NCI-H1436 treated with DMSO at 0.1 percent for 48 hours (cell line): ENCODE data around the gene SETBP1.

ENCODE experiments used
- DNase-seq: peaks from one replicate; lab custom pipeline; 2025; lab: John Stamatoyannopoulos, UW

The SETBP1 gene

DNA sequence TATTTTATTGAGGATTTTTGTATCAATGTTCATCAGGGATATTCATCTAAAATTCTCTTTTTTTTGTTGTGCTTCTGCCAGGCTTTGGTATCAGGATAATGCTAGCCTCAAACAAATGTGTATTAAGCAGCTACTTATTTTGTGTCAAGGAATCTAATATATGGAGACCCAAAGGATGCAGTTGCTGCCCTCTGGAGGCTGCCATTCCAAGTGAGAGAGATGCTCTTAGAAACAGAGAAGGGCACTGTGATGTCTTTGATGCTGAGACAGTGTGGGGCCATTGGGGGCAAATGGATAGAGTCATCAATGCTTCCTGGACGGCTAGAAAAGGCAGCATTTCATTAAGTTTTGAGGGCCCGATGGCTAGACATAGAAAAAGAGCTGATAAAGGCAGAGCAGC is 292.6 kb downstream of the SETBP1 start:
- no peak for DNase-seq

DNA sequence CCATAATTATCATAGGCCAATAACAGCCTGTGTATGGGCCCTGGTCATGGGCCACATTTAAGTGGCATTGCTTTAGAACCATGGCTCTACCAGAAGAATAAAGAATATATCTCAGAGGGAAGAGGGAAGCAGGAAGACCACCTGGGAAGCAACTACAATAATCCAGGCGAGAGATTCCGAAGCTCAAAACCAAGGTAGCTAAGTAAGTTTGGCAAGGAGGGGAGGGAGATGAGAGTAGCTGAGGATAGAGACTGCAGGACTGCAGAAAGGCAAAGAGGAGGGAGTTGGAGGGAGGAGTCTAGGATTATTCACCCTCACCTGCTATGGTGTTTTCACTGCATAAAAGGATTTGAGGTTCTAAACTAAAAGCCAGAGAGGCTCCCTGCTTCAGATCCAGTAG is 293.5 kb downstream of the SETBP1 start:
- DNase-seq: no peak

DNA sequence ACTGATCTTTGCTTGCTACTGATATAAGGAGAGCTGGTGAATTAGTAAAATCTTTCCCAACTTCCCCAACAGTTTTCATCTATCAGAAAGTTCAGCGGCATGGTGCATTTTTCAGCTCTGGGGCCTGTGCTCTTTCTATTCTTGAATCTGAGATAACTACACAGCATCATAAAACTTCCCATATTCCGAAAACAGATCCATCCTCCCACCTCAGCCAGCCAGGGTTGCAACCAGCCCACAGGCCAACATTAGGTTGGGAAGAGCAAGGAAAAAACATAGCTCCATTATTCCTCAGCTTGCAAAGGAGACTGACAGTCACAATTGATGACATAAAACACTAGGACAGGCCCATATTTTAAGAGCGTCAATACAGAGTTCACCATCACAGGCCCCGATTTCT is 297.2 kb downstream of the SETBP1 start:
- DNase-seq: no peak

DNA sequence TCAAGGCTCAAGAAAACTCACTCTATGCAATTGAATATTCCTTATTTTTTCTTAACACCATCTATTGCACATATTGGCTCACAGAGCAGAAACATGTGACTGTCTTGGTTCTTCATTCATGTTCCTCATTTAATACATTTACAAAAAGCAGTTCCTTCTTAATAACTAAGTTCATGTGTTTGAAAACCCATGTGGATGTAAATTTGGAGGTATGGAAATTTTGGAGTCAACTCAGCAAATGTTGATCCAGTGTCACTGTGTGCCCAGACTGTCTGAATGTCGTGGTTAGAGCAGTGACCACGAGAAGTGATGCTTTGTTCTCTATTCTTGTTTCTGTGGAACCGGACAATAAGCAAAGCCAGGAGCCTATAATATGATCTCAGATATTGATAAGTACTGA is 299.1 kb downstream of the SETBP1 start:
- DNase-seq: no peak

DNA sequence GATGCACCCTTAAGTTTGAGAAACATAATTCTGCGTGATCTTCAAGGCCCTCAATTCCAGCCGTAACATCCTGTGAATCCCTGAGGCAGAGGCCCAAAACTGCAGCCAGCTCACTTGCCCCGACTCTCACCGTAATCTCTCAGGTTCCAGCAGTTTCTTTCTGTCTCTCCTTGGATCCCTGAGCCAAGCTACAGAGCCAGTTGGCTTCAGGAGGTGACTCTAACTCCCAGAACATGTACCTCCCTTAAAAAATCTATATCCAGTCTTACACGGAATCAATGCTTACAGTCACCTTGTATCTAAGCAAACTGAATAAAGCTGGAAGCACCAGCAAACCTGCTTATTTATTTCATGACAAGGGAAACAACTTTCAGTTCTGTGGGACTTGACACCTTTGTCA is 300.4 kb downstream of the SETBP1 start:
- DNase-seq: no peak

DNA sequence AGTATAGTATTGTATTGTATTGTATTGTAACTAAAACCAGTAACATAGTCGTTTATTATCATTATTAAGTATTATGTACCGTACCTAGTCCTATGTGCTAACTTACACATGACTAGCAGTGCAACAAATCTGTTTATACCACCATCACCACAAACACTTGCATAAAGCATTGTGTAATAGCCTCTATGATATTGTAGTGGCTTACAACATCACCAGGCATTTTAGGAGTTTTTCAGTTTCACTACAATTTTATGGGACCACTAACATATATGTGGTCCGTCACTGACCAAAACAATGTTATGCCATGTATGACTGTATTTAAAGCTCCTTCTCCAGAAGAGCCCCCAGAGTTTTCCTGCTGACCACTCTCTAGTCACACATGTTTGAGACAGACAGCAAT is 306.2 kb downstream of the SETBP1 start:
- DNase-seq: no peak

DNA sequence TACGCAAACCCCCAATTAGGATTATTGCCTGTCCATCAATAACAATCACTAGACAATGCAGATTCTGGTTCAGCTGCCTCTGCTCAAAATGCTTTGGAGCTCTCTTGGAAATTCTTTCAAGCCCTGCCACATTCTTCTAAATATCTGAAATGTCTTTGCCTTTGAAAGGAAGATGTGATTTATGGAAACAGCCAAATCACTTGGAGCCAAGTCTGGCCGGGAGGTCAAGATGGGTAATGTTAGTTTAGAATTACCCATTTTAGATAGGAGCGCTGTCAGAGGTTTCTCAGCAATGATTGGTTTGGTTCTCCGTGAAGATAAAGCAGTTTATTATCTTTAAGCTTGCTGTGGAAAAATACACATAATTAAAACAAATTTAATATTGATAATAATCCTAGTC is 306.7 kb downstream of the SETBP1 start:
- DNase-seq: no peak

DNA sequence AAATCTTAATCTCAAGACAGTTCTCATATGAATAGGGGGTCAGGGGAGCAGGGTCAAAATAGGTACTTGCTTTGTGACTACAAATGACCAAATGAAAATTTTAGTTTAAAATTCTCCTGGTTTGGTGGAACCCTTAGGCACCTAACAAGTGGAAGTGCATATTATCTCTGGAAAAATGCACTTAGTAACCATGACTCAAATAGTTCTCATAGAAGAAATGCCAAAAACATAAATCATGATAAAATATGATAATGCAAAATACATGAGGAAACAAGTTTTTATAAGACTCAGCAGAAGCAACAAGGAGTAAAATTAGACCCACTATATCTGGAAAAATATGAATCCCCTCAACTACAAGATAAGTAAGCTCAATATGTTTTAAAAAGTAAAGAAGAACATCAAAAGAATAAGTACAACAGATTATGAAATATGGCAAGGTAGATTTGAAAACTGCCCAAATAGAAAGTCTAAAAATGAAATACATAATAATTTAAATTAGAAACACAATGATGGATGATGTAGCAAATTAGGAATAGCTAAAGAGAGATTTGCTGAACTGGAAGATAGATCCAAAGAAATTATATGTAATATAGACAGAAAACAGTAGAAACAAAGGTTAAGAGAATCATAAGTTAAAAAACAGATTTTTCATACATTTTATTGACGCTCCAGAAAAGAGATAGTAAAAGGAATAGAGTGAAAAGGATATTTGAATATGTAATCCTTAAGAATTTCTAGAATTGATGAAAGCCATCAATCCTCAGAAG is 308.3 kb downstream of the SETBP1 start:
- DNase-seq: no peak

DNA sequence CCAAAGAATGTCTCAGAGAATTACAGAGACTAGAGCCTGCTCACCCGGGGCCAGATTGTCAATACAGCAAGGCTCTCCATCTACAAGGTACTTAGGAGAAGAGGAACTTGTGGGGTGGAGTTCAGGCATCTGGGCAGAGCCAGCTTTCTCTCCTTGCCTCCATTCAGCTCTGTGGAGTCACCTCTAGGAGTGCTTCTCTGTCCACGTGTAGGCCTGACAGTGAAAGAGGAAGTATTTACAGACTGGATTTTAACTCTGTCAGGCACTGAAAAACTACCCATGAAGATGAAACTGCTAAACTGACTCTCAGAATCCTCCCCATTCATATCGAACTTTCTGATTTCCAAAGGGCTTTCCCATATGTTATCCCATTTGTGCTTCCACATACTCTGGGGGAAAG is 315.6 kb downstream of the SETBP1 start:
- no peak for DNase-seq

DNA sequence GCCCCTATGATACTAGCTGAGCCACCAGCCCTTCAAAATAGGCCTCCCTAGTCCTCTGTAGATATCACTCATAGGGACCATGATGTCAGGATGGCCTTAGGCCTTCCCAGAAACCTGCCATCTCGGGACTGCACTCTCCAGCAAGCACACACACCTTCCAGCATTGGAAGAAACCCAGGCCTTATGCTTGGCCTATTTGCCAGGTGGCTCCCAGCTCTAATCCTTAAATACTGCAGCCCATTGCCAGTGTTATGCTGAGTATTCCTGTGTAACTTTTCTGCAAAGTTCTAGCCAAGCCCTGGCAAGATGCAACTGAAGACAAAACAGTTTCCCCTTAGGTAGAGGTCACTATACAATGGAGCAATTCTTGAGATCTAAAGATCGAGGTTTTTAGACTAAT is 316.5 kb downstream of the SETBP1 start:
- DNase-seq: no peak

DNA sequence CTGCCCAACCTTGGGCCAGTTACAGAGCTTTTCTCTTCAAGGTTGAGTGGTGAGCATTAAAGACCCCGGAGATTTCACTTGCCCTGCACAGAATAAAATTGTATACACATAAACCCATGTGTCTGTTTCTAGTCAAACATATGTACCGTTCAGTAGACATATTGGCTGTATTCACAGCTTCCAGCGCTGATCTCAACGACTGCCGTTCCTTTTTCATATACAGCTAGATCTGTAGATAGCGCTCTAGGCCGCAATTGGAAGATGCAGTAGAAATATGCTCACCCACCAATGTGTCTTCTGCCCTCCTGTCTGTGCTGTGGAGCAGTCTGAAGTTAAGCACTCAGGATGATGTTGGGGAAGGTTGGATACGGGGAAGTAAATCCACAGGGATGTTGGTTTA is 317.7 kb downstream of the SETBP1 start:
- DNase-seq: no peak

DNA sequence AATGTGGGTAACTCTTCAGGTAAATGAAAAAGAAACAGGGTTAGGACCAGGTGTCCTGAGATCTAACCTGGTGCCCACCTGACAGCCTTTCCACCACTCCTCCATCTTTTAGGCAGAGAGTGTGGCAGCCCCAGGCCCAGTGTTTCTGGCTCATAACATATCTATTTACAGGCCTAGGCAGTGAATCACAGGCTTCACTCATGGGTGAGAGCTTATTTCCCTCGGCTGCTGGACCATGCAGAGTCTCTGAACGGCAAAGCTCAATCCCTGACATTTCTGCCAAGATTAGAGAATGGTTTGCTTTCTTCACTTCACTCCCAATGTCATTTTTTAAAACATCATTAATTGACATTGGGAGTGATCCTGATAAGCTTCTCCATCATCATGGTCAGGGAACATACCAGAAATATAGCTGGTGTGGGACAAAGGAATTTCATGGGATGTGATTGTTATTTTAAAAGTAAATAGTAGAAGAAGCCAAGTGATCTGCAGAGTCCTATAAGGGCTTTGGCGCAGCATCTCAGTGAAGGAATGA is 323.9 kb downstream of the SETBP1 start:
- no peak for DNase-seq

DNA sequence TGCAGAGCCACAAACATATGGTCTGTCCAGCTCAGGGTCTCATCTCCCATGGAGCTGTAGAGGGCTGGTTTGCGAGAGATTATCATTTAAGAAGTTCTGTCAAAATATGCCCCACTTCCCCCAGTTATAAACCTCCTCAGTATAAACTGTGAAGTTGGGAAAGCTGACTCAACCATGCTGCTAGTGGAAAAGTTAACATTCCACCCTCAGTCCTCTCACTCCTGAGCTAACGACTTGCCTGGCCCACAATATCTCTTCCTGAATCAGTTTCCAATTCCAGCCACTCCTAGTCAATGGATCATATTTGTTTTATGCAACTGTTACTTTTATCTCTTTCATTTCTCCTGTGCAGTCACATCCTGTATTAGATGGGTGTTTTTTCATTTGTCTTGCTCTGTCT is 326.2 kb downstream of the SETBP1 start:
- no peak for DNase-seq

DNA sequence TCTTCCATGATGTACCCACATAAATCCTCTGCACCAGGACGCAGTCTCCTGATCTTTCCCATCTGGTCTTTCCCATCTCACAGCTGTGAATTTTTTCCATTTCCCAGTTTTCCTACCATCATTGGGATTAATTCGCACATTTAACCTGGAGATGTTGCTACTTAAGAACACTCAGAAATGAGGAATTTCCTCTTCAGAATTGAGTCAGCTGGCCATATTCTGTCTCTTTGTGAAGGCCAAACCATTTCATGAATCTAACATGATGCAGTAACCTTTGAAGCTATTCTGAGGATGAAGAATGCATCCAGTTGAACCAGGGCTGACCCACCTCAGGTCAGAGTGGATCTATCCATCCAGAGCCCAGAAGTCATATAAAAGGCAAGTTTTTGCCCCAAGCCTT is 326.8 kb downstream of the SETBP1 start:
- DNase-seq: no peak

DNA sequence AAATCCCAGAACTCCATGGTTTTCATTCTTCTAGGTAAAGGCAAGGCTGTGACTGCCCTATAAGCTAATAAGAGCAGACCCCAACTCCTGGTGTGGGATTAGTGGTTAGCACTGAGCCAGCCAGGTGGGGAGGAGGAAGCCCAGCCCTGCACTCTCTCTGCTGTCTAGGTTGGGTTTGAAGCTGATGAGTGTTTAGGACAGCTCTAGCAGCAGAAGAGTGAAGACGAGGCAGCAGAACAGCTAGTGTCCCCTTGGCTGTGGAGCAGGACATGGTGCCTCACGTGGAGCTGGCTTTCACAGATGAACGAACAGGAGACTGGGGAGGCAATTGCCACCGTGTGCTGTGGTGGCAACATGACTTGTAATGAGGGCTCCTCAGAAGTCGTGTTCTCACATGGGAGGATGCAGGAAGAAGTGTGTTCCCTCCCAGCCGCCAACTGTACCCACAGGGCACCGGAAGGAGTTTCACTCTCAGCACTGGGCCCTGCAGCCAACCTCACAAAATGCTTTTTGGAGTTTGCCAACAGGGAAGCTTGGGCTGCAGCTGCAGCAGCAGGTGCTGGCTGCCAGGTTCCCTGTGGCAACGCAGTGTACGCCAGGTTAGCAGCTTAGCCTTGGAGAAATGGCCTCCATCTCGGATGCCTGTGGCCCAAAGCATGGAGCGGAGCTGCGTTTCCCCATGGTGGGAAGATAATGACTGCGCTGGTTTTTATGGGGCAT is 328.2 kb downstream of the SETBP1 start:
- DNase-seq: no peak

DNA sequence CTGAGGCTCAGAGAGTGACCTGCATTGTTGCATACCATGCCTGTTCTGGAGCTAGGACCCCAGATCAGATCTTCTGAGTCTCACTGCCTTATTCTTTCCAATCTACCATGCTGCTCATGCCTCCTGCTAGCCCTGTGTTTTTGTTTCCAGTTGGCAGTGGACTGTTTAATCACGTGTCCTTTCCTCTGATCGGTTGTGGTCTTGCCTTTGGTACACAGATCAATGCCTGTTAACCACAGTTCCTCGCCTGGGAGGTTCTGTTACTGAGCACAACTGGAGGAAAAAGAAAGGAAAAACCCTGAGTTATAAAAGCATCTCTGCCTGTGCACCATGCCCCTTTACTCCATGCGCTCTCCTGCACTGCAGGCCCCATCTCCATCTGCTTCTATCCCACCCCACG is 329.1 kb downstream of the SETBP1 start:
- no peak for DNase-seq

DNA sequence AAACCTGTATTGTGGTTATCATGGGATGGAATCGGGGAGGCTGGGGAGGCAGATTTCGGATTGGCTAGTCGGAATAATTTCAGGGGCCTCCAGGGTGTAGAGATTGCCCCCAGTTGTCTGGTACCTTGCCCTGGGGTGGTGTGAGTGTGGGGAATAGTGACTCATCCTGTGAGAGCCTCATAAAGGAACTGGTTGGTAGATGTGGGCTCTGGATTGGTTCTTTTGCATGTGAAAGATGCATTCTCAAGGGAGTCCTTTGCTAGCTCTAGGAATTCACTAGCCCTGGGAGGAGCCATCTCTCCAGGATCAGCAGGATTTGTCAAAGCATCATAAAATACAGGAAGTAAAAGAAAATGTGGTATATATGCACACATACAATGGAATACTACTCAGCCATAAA is 331.6 kb downstream of the SETBP1 start:
- DNase-seq: no peak

DNA sequence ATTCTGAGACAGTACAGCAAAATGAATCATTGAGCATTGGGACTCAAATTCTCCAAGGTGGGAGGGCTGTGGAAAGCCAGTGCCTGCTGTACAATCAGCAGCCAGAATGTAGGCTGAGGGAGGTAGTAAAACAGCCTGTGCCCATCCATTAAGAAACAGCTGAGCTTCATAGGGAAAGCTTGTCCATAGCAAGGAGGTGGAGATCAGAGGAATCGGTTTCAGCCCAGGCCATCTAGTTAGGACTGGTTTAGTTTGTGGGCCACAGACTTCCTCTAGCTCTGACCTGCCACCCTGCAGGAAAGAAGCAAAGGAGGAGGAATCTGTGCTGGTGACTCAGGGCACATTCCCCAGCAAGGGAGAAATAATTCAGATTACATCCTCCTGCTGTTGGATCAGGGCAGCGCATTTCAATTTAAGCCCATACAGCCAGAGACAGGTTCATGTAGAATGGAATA is 333.4 kb downstream of the SETBP1 start:
- DNase-seq: no peak

DNA sequence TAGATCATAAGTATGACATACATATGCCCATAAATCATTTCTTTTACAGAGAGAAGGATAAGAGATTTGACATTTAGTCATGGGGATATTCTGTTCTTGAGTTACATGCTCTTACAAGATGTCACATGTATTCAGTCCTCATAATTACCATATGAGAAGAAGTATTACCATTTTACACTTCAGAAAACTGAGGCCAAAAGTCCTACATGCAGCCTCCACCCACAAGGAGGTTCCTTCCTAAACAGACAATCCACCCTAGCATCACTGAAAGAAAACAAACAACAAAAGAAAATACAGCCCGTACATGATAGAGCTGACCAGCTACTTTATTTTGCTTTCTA is 335.1 kb downstream of the SETBP1 start:
- DNase-seq: no peak

DNA sequence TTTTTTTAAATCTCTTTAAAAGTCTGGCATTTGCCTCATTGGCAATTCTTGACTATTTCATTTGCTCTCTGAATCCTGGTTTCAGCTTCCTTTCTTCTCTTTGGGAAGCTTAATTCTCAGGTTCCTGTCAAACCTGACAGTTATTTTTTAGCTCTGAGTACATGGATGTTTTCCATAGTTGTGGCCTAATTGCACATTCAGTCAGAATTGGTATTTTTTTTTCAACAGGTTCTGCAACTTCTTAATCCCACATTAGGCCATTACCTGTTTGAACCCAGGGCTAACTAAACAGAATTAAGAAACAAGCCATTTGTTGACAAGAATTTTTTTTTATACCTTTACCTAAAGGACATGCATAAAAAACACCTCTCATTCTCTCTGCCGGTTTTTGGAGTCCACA is 338.8 kb downstream of the SETBP1 start:
- no peak for DNase-seq

DNA sequence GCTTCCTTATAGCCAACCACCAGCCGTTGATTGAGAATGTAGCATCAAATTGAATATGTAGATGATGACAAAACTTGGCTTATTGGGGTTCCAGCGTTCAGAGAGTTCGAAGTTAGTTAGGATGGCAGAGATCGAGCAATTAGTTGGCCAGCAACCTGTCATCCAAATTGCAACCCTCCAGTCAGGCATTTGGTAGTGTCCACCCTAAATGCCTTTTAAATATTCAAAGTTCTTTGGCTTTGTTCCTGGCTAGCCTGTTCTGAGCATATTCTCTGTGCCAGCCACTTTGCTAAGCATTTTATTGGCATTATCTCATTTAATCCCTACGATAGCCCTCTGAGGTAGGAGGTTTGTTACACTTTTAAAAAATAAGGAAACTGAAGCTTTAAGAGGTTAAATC is 342.8 kb downstream of the SETBP1 start:
- DNase-seq: no peak

DNA sequence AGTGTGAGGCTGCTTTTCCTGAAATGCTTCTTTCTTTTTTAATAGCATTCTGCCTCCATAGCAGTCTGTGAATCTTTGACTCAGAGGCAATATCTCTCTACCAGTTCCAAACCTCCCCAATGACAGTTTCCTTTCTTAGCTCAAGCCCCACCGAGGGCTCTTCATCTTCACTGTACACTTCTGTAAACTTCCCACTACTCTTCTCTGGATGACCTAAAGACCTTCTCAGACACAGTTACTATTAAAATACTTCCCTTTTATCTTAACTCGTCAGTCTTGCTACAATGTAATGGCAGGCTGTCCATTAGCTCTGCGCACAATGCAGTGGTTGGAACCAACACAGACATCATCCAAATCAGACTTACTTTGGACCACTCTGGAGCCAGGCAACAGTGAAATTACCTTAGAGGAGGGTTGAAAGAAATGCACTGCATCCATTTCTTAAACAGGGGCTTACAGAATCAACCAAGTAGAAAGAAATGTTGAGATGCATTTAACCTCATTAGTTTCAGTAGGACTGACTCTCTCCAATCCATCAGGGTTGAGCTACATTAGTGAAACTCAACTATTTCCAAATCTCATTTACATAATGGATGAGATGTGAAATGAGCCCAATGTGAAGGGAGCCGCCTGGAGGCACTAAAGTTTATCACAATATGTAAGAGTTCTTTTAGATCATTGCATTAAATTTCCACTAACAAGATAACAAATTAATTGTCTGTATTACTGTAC is 343.8 kb downstream of the SETBP1 start:
- no peak for DNase-seq

DNA sequence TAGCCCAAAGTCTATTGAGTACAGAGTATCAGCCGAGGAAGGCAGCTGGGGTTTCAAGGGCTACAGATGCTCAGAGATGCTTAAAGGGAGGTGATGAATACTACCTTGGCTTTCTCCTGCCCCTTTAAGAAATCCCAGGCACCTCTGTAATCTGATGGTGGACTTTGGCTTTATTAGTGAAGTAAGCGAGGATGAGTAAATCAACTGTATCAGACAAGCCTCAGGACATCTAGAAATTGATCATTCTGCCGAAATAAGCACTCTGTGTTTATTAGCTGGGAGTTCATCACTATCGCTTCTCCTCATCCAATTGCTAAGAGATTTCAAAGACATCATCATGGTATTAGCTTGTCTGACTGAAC is 344.4 kb downstream of the SETBP1 start:
- no peak for DNase-seq
